Calu3 (cell line): ENCODE results near the gene BRD1. TPM values are rescaled to one million over a fixed set of nuclear protein-coding genes. Genes with fewer than 3 reads are reported as not detected.
"Not testable (repeated sequence)": the region's sequence is repeated elsewhere in the genome, so short reads cannot be mapped to it uniquely, and the experiment has no call there.

Experiments used
- BruUV-seq: library from RNA; stranded (reverse); fragments of 400-500 nt; replicated peaks from 2 replicates; lab custom pipeline; 2021; lab: Mats Ljungman, UMichigan
- CTCF ChIA-PET: fragments of 300-600 bp; sonication (Branson Sonifier 250); formaldehyde crosslinking; loops from one replicate; lab custom pipeline; 2022; ENCODE audit warnings: antibody characterized with exemption; lab: Charles Lee
- DNase-seq: peaks from one replicate; pipeline ENCODE4 v3.0.0; 2022
- H3K27ac Mint-ChIP-seq: one replicate; pipeline ENCODE4 v1.8.0; 2022; ENCODE audit warnings: mixed read lengths; ENCODE audit not compliant: unreplicated experiment
- H3K27me3 Mint-ChIP-seq: one replicate; pipeline ENCODE4 v1.8.0; 2022; ENCODE audit warnings: mixed read lengths; ENCODE audit not compliant: unreplicated experiment
- H3K36me3 Mint-ChIP-seq: one replicate; pipeline ENCODE4 v1.8.0; 2022; ENCODE audit warnings: mild to moderate bottlenecking, moderate library complexity, mixed read lengths; ENCODE audit not compliant: insufficient read depth, unreplicated experiment
- H3K4me1 Mint-ChIP-seq: one replicate; pipeline ENCODE4 v1.8.0; 2022; ENCODE audit warnings: mild to moderate bottlenecking, low read depth, mixed read lengths; ENCODE audit not compliant: unreplicated experiment
- H3K4me3 Mint-ChIP-seq: one replicate; pipeline ENCODE4 v1.8.0; 2022; ENCODE audit warnings: mild to moderate bottlenecking, low read depth, moderate library complexity, mixed read lengths; ENCODE audit not compliant: unreplicated experiment
- H3K9me3 Mint-ChIP-seq: one replicate; pipeline ENCODE4 v1.8.0; 2022; ENCODE audit warnings: low read depth, mixed read lengths; ENCODE audit not compliant: unreplicated experiment
- CTCF ChIP-seq: fragments of 200-600 bp; IDR thresholded peaks from one replicate; pipeline ENCODE4 v1.8.0; 2022; ENCODE audit warnings: antibody characterized with exemption; ENCODE audit not compliant: unreplicated experiment
- intact Hi-C: fragments of 100-400 bp; cut with micrococcal nuclease; formaldehyde crosslinking; loops from one replicate; pipeline ENCODE4 v1.10.0; 2022; ENCODE audit not compliant: unreplicated experiment
- total RNA-seq: library from RNA; stranded (reverse); gene quantifications from 2 replicates; pipeline ENCODE4 v1.2.3, GENCODE V29; 2022

The BRD1 gene
- total RNA-seq, 1 experiment from 2014 or later = 41.4 TPM

- H3K27me3 Mint-ChIP-seq = no peaks in the 10 kb centered on the region
- BruUV-seq = no TSS peak
- CTCF ChIA-PET = no interaction called here
- no peak overlapping the region for H3K27ac Mint-ChIP-seq
- no peaks in the 10 kb centered on the region for H3K4me1 Mint-ChIP-seq
- no peak for TF ChIP-seq CTCF
- DNase-seq = no peak
- H3K4me3 Mint-ChIP-seq = no peak overlapping the region
- peaks cover 11% of the 10 kb centered on the region for H3K36me3 Mint-ChIP-seq
- intact Hi-C loops = loop anchor here (10.0 kb wide), 1 partner anchor 150 kb away; the partner anchor contains the start of genes ALG12 and CRELD2
- H3K9me3 Mint-ChIP-seq = peaks cover 8% of the 10 kb centered on the region
Measured at GRCh38 chr22:49765091-49765771, 62.4 kb downstream of the BRD1 start.

- intact Hi-C loops = loop anchor here (10.0 kb wide), 1 partner anchor 151 kb away; the partner anchor contains the start of genes ALG12 and CRELD2
- BruUV-seq = no TSS peak
- TF ChIP-seq CTCF = no peak
- Mint-ChIP-seq H3K27ac (no peak overlapping the region), H3K4me3 (no peak overlapping the region), H3K27me3 (no peaks in the 10 kb centered on the region), H3K36me3 (peaks cover 5% of the 10 kb centered on the region), H3K9me3 (peaks cover 8% of the 10 kb centered on the region), H3K4me1 (no peaks in the 10 kb centered on the region)
- DNase-seq = no peak
- CTCF ChIA-PET = interaction anchor here (0.6 kb wide), 1 partner anchor 61 kb away, joined by 3 read pairs; no protein-coding TSS in a partner anchor
Measured at GRCh38 chr22:49764127-49764581, 63.5 kb downstream of the BRD1 start.

- Mint-ChIP-seq H3K36me3 (peaks cover 5% of the 10 kb centered on the region), H3K4me3 (no peak overlapping the region), H3K27ac (no peak overlapping the region), H3K4me1 (no peaks in the 10 kb centered on the region), H3K9me3 (peaks cover 8% of the 10 kb centered on the region), H3K27me3 (peaks cover 3% of the 10 kb centered on the region)
- no peak for DNase-seq
- intact Hi-C loops = loop anchor here (10.0 kb wide), 1 partner anchor 151 kb away; the partner anchor contains the start of genes ALG12 and CRELD2
- TF ChIP-seq CTCF = no peak
- CTCF ChIA-PET = interaction anchor here (0.6 kb wide), 1 partner anchor 62 kb away, joined by 3 read pairs; no protein-coding TSS in a partner anchor
- no TSS peak for BruUV-seq
Measured at GRCh38 chr22:49763696-49764095, 64.0 kb downstream of the BRD1 start.

DNA sequence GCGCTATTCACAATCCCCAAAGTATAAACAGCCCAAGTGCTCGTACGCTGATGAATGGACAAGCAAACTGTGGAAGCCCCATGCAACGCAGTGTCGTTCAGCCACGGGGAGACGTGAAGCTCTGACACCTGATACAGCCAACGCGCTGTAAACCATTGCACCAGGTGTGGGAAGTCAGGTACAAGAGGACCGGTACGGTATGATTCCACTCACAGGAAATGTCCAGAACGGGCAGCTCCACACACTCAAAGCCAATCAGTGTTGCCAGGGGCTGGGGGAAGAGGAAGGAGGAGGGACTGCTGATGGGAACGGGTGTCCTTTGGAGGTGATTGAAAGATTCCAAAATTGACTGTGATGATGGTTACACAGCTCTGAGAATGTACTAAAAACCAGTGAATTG lies 64.5 kb downstream of the BRD1 start:
- BruUV-seq = no TSS peak
- intact Hi-C loops = loop anchor here (10.0 kb wide), 1 partner anchor 152 kb away; the partner anchor contains the start of genes ALG12 and CRELD2
- no peak for TF ChIP-seq CTCF
- H3K36me3 Mint-ChIP-seq = peaks cover 5% of the 10 kb centered on the region
- H3K27ac Mint-ChIP-seq = no peak overlapping the region
- CTCF ChIA-PET = no interaction called here
- peaks cover 8% of the 10 kb centered on the region for H3K27me3 Mint-ChIP-seq
- H3K9me3 Mint-ChIP-seq = peaks cover 8% of the 10 kb centered on the region
- H3K4me1 Mint-ChIP-seq = no peaks in the 10 kb centered on the region
- no peak overlapping the region for H3K4me3 Mint-ChIP-seq
- no peak for DNase-seq

DNA sequence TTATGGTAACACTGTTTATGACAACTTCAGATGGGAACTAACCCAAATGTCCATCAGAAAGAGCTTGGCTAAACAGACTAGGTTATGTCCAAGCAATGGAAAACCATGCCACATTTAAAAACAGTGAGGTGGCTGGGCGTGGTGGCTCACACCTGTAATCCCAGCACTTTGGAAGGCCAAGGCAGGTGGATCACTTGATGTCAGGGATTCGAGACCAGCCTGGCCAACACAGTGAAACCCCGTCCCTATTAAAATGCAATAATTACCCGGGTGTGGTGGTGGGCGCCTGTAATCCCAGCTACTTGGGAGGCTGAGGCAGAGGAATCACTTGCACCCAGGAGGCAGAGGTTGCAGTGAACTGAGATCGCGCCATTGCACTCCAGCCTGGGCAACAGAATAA lies 65.1 kb downstream of the BRD1 start:
- H3K27ac Mint-ChIP-seq, DNase-seq, BruUV-seq, H3K4me1 Mint-ChIP-seq, H3K36me3 Mint-ChIP-seq, H3K9me3 Mint-ChIP-seq, CTCF ChIA-PET, H3K4me3 Mint-ChIP-seq: not testable (repeated sequence)
- intact Hi-C loops = loop anchor here (10.0 kb wide), 1 partner anchor 152 kb away; the partner anchor contains the start of genes ALG12 and CRELD2
- peaks cover 14% of the 10 kb centered on the region for H3K27me3 Mint-ChIP-seq
